A549 (cell line): Measurements from ENCODE around the gene PFDN1. TPM values are rescaled to one million over a fixed set of nuclear protein-coding genes. Genes with fewer than 3 reads are reported as not detected.

ENCODE experiments used
- ATAC-seq, 2 experiments: fragments of 200-7000 bp in 1 of 2; fragments of >200 bp in 1 of 2; cut with Nextera tagmentation in 1 of 2; cut with Tn5 transposase in 1 of 2; 3 replicates each; pipeline versions ENCODE4 v1.8.0 to v1.9.1; 2018 to 2020; ENCODE audit warnings: mild to moderate bottlenecking in 1 of 2, moderate library complexity in 1 of 2
- CTCF ChIA-PET: fragments of 300-600 bp; sonication (Branson Sonifier 250); formaldehyde crosslinking; extraction: SDS; loops from one replicate; lab custom pipeline; 2021; ENCODE audit warnings: antibody characterized with exemption, inconsistent platforms; lab: Yijun Ruan, JAX
- POLR2A ChIA-PET: fragments of 350-600 bp; formaldehyde crosslinking; extraction: SDS; loops from one replicate; lab custom pipeline; 2021; ENCODE audit warnings: antibody characterized with exemption, inconsistent platforms; lab: Yijun Ruan, JAX
- DNase-seq, 2 experiments: peaks; one replicate each; pipeline versions ENCODE4 v3.0.0 to v3.0.0-alpha.2; 2011 to 2016; ENCODE audit warnings: low read depth in 1 of 2, low spot score in 1 of 2
- FAIRE-seq: peaks from 2 replicates; lab custom pipeline; 2011; peaks lifted over from hg19 to GRCh38; lab: Jason Lieb, UNC
- H3K27ac ChIP-seq, 2 experiments: fragments of >200 bp; sonication (Bioruptor Twin); formaldehyde crosslinking; 3 replicates each; pipeline ENCODE4 v1.5.1; 2016 to 2017
- H3K4me1 ChIP-seq: fragments of >200 bp; sonication (Bioruptor Twin); formaldehyde crosslinking; 3 replicates; pipeline ENCODE4 v1.6.1; 2016
- H3K4me2 ChIP-seq: fragments of >200 bp; sonication (Bioruptor Twin); formaldehyde crosslinking; 3 replicates; pipeline ENCODE4 v1.6.1; 2016
- H3K4me3 ChIP-seq: fragments of >200 bp; sonication (Bioruptor Twin); formaldehyde crosslinking; 3 replicates; pipeline ENCODE4 v1.5.1; 2016
- H3K9me3 ChIP-seq: fragments of >200 bp; sonication (Bioruptor Twin); formaldehyde crosslinking; 3 replicates; pipeline ENCODE4 v1.6.1; 2016
- ATOH8 ChIP-seq: fragments of 250-450 bp; sonication (Bioruptor Pico); IDR thresholded peaks from 2 replicates; pipeline ENCODE4 v1.5.0; 2020; ENCODE audit warnings: low read depth, mild to moderate bottlenecking, moderate library complexity
- BHLHE40 ChIP-seq: IDR thresholded peaks from 2 replicates; pipeline ENCODE4 v1.6.1; 2012; ENCODE audit warnings: low read depth, low read length, inconsistent platforms
- CBX2 ChIP-seq: fragments of 200-600 bp; sonication (generic); IDR thresholded peaks from 2 replicates; pipeline ENCODE4 v1.6.1; 2016; ENCODE audit warnings: low read depth, mild to moderate bottlenecking, borderline replicate concordance
- CEBPB ChIP-seq, 2 experiments: fragments of >200 bp in 1 of 2; sonication (Bioruptor Twin) in 1 of 2; formaldehyde crosslinking in 1 of 2; IDR thresholded peaks; 2 replicates each; pipeline ENCODE4 v1.6.1; 2012 to 2016
- CHD2 ChIP-seq: fragments of 150-350 bp; IDR thresholded peaks from 2 replicates; pipeline ENCODE4 v1.6.1; 2014; ENCODE audit warnings: low read length; ENCODE audit not compliant: partially characterized antibody
- E2F6 ChIP-seq: IDR thresholded peaks from 2 replicates; pipeline ENCODE4 v1.6.1; 2012; ENCODE audit warnings: low read depth, borderline replicate concordance
- ESRRA ChIP-seq: fragments of 150-350 bp; IDR thresholded peaks from 2 replicates; pipeline ENCODE4 v1.6.1; 2014; ENCODE audit warnings: mild to moderate bottlenecking, low read length, borderline replicate concordance
- GATA3 ChIP-seq: IDR thresholded peaks from 2 replicates; pipeline ENCODE4 v1.6.1; 2012; ENCODE audit warnings: borderline replicate concordance
- HOXB5 ChIP-seq: fragments of 250-450 bp; sonication (Bioruptor Pico); IDR thresholded peaks from 2 replicates; pipeline ENCODE4 v1.5.0; 2020; ENCODE audit warnings: mild to moderate bottlenecking, moderate library complexity
- JUN ChIP-seq, 2 experiments: fragments of >200 bp; sonication (Bioruptor Twin); formaldehyde crosslinking; IDR thresholded peaks; 2 replicates in 1 of 2; 3 replicates in 1 of 2; pipeline ENCODE4 v1.6.1; 2016 to 2017
- KDM5A ChIP-seq: fragments of 200-600 bp; sonication (generic); IDR thresholded peaks from 2 replicates; pipeline ENCODE4 v1.6.1; 2016; ENCODE audit warnings: antibody characterized with exemption, mild to moderate bottlenecking
- MAX ChIP-seq: IDR thresholded peaks from 2 replicates; pipeline ENCODE4 v1.6.1; 2012
- MAZ ChIP-seq: fragments of 150-350 bp; IDR thresholded peaks from 2 replicates; pipeline ENCODE4 v1.6.1; 2014; ENCODE audit warnings: antibody characterized with exemption, low read depth, low read length, borderline replicate concordance
- NFE2L2 ChIP-seq: fragments of 150-350 bp; conservative IDR thresholded peaks from 2 replicates; pipeline ENCODE4 v1.6.1; 2014; ENCODE audit warnings: low read length
- NR3C1 ChIP-seq: fragments of >200 bp; sonication (Bioruptor Twin); formaldehyde crosslinking; IDR thresholded peaks from 3 replicates; pipeline ENCODE4 v1.6.1; 2017
- POLR2AphosphoS2 ChIP-seq: conservative IDR thresholded peaks from 2 replicates; pipeline ENCODE4 v1.6.1; 2012; ENCODE audit warnings: low read length, improper control_type of control experiment, inconsistent platforms
- REST ChIP-seq: fragments of 200-600 bp; sonication (generic); IDR thresholded peaks from 2 replicates; pipeline ENCODE4 v1.6.1; 2016; ENCODE audit warnings: antibody characterized with exemption, mild to moderate bottlenecking, moderate library complexity
- SMC3 ChIP-seq: fragments of >200 bp; sonication (Bioruptor Twin); formaldehyde crosslinking; IDR thresholded peaks from 3 replicates; pipeline ENCODE4 v1.6.1; 2018; ENCODE audit warnings: inconsistent platforms
- TFCP2L1 ChIP-seq: fragments of 250-450 bp; sonication (Bioruptor Pico); IDR thresholded peaks from 2 replicates; pipeline ENCODE4 v1.5.0; 2021; ENCODE audit warnings: mild to moderate bottlenecking
- ZC3H11A ChIP-seq: fragments of 450-650 bp; IDR thresholded peaks from 2 replicates; pipeline ENCODE4 v1.6.1; 2014; ENCODE audit warnings: antibody characterized with exemption, mild to moderate bottlenecking
- ZNF302 ChIP-seq: fragments of 250-450 bp; sonication (Bioruptor Pico); IDR thresholded peaks from 2 replicates; pipeline ENCODE4 v1.9.0; 2021; ENCODE audit warnings: inconsistent platforms, mild to moderate bottlenecking, moderate library complexity
- WGBS: methylation state at CpG from one replicate; pipeline ENCODE4 v1.1.6; 2017; ENCODE audit errors: missing lambda C conversion rate; 5-methylcytosine and 5-hydroxymethylcytosine counted together
- polyA plus RNA-seq, 4 experiments: library from polyadenylated mRNA; depleted of rRNA in 3 of 4; stranded (reverse); fragments of >200 nt; fragmentation: RNase III in 1 of 4; extraction: RNeasy Plus Mini Kit Qiagen cat#74134 plus additional on column Dnase treatment in 1 of 4; gene quantifications; 2 replicates in 3 of 4; 3 replicates in 1 of 4; pipeline ENCODE4 v1.2.3, GENCODE V29; 2011 to 2017

Gene PFDN1
- polyA plus RNA-seq, 2 of the 4 experiments (the other 2 are of a cell fraction) = 90.4 to 201 TPM

- TF ChIP-seq REST (no peak), ZC3H11A (no peak), JUN (IDR thresholded peaks at IDR 0.05) (no peak), BHLHE40 (no peak), SMC3 (peak; percentile 79), POLR2AphosphoS2 (no peak), ZNF302 (no peak), ATOH8 (CRISPR knock-in tag) (no peak), MAX (no peak), KDM5A (no peak), TFCP2L1 (no peak), HOXB5 (CRISPR knock-in tag) (no peak), CBX2 (no peak), MAZ (no peak), NFE2L2 (no peak), CHD2 (no peak)
Measured at GRCh38 chr5:140351609-140352334, 48.9 kb upstream of the PFDN1 start (continued).

GRCh38 chr5:140349244-140349643 lies 46.3 kb upstream of the PFDN1 start:
- FAIRE-seq (no peak), ATAC-seq (no peak), DNase-seq (no peak)
- 52% methylated on average over 2 of the region's 2 CpGs for WGBS
- Histone ChIP-seq H3K27ac (no peak overlapping the region), H3K4me3 (no peak overlapping the region), H3K4me2 (no peak overlapping the region), H3K4me1 (peaks cover 21% of the 10 kb centered on the region), H3K9me3 (no peaks in the 10 kb centered on the region)
- ChIA-PET CTCF (interaction anchor here (1.5 to 36.9 kb wide), 6 partner anchors 12 to 355 kb away, joined by 4 to 1613 read pairs (median 12); partner anchors contain the start of gene SLC4A9), POLR2A (no interaction called here)
- TF ChIP-seq ATOH8 (CRISPR knock-in tag) (no peak), SMC3 (no peak), REST (no peak), HOXB5 (CRISPR knock-in tag) (no peak), KDM5A (no peak), JUN (IDR thresholded peaks at IDR 0.05) (no peak), NR3C1 (no peak), CEBPB (IDR thresholded peaks at IDR 0.05) (no peak), ESRRA (no peak), E2F6 (no peak), GATA3 (no peak), TFCP2L1 (no peak)
